MM.1S (cell line): Measurements from ENCODE around the gene XYLT1.

Experiments
- DNase-seq: peaks from one replicate; pipeline ENCODE4 v3.0.0-alpha.2; 2015
- H2AFZ ChIP-seq: fragments of 300-600 bp; sonication (generic); 2 replicates; pipeline ENCODE4 v1.6.0; 2016; ENCODE audit warnings: antibody characterized with exemption, low read length
- H3F3A ChIP-seq: fragments of 300-600 bp; sonication (generic); 2 replicates; pipeline ENCODE4 v1.6.1; 2016; ENCODE audit warnings: mild to moderate bottlenecking, antibody characterized with exemption, low read length, moderate library complexity, mixed read lengths; ENCODE audit not compliant: insufficient read depth
- H3K27ac ChIP-seq: fragments of 300-600 bp; sonication (generic); 2 replicates; pipeline ENCODE4 v1.5.1; 2016; ENCODE audit warnings: mild to moderate bottlenecking, low read length
- H3K27me3 ChIP-seq: fragments of 300-600 bp; sonication (generic); replicated peaks from 2 replicates; pipeline ENCODE4 v1.6.0; 2016; ENCODE audit warnings: low read length; ENCODE audit not compliant: insufficient read depth
- H3K36me3 ChIP-seq: fragments of 300-600 bp; sonication (generic); replicated peaks from 2 replicates; pipeline ENCODE4 v1.6.1; 2016; ENCODE audit warnings: mild to moderate bottlenecking, low read length, mixed read lengths; ENCODE audit not compliant: insufficient read depth
- H3K4me1 ChIP-seq: fragments of 300-600 bp; sonication (generic); 2 replicates; pipeline ENCODE4 v1.6.1; 2016; ENCODE audit warnings: low read length, mixed read lengths
- H3K4me2 ChIP-seq: fragments of 300-600 bp; sonication (generic); 2 replicates; pipeline ENCODE4 v1.6.0; 2016; ENCODE audit warnings: low read depth, low read length
- H3K4me3 ChIP-seq: fragments of 300-600 bp; sonication (generic); 2 replicates; pipeline ENCODE4 v1.5.1; 2016; ENCODE audit warnings: low read length, mixed read lengths
- H3K79me2 ChIP-seq: fragments of 300-600 bp; sonication (generic); 2 replicates; pipeline ENCODE4 v1.6.1; 2016; ENCODE audit warnings: mixed run types, low read length, mixed read lengths
- H3K9ac ChIP-seq: fragments of 300-600 bp; sonication (generic); 2 replicates; pipeline ENCODE4 v1.6.1; 2016; ENCODE audit warnings: low read length, mixed read lengths
- H3K9me2 ChIP-seq: fragments of 300-600 bp; sonication (generic); replicated peaks from 2 replicates; pipeline ENCODE4 v1.6.1; 2016; ENCODE audit warnings: mild to moderate bottlenecking, low read length, mixed read lengths; ENCODE audit not compliant: insufficient read depth
- H3K9me3 ChIP-seq: fragments of 300-600 bp; sonication (generic); replicated peaks from 2 replicates; pipeline ENCODE4 v1.6.1; 2016; ENCODE audit warnings: mild to moderate bottlenecking, low read length, mixed read lengths; ENCODE audit not compliant: insufficient read depth
- H4K20me1 ChIP-seq: fragments of 300-600 bp; sonication (generic); 2 replicates; pipeline ENCODE4 v1.6.1; 2016; ENCODE audit warnings: mild to moderate bottlenecking, low read length, moderate library complexity, mixed read lengths; ENCODE audit not compliant: insufficient read depth
- EZH2 ChIP-seq: fragments of 300-600 bp; sonication (generic); optimal IDR thresholded peaks from 2 replicates; pipeline ENCODE3; 2017; ENCODE audit warnings: low read depth, mild to moderate bottlenecking, antibody characterized with exemption, low read length, mixed read lengths
- EZH2phosphoT487 ChIP-seq: fragments of 300-600 bp; sonication (generic); IDR thresholded peaks from 2 replicates; pipeline ENCODE4 v1.6.1; 2018; ENCODE audit warnings: antibody characterized with exemption, low read length
- TF ChIP-seq, protein P1 (sequence below): fragments of 300-600 bp; sonication (generic); IDR thresholded peaks from 2 replicates; pipeline ENCODE4 v1.5.1; 2016; ENCODE audit warnings: antibody characterized with exemption, low read length, mixed read lengths

The XYLT1 gene

DNA sequence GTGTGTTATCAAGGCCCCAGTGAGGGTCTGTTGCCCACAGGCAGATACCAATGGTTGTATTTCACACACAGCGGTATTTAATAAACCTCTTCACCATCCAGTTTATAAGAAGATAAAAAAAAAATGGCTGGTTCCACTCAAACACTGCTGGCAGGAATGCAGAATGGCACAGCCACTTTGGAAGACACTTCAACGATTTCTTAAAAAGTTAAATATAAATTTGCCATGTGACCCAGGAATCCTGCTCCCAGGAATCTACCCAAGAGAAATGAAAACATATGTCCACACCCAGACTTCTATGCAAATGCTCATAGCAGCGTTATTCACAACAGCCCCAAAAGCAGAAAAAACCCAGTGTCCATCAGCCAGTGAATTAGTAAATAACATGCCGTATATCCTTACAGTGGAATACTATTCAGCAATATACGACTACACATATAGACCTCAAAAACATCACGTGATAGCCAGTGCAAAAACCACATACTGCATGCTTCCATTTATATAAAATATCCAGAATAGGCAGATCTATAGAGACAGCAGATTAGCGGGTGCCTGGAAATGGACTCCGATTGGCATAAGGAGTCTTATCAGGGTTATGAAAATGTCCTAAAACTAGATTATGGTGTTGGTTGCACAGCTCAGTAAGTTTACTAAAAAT is 38.7 kb downstream of the XYLT1 start:
- peaks cover 78% of the 10 kb centered on the region for H3K79me2 ChIP-seq
- no peak overlapping the region for H3K4me3 ChIP-seq
- no peaks in the 10 kb centered on the region for H3F3A ChIP-seq
- no peaks in the 10 kb centered on the region for H3K27me3 ChIP-seq
- DNase-seq = no peak
- H3K4me2 ChIP-seq = no peak overlapping the region
- H3K4me1 ChIP-seq = no peaks in the 10 kb centered on the region
- TF ChIP-seq EZH2 (no peak), EZH2phosphoT487 (no peak)
- TF ChIP-seq, protein P1, sequence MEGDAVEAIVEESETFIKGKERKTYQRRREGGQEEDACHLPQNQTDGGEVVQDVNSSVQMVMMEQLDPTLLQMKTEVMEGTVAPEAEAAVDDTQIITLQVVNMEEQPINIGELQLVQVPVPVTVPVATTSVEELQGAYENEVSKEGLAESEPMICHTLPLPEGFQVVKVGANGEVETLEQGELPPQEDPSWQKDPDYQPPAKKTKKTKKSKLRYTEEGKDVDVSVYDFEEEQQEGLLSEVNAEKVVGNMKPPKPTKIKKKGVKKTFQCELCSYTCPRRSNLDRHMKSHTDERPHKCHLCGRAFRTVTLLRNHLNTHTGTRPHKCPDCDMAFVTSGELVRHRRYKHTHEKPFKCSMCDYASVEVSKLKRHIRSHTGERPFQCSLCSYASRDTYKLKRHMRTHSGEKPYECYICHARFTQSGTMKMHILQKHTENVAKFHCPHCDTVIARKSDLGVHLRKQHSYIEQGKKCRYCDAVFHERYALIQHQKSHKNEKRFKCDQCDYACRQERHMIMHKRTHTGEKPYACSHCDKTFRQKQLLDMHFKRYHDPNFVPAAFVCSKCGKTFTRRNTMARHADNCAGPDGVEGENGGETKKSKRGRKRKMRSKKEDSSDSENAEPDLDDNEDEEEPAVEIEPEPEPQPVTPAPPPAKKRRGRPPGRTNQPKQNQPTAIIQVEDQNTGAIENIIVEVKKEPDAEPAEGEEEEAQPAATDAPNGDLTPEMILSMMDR = no peak
- H3K27ac ChIP-seq = no peak overlapping the region
- no peak overlapping the region for H2AFZ ChIP-seq
- no peaks in the 10 kb centered on the region for H3K9me2 ChIP-seq
- no peak overlapping the region for H3K9ac ChIP-seq
- no peaks in the 10 kb centered on the region for H3K36me3 ChIP-seq
- no peaks in the 10 kb centered on the region for H3K9me3 ChIP-seq
- H4K20me1 ChIP-seq = no peaks in the 10 kb centered on the region

DNA sequence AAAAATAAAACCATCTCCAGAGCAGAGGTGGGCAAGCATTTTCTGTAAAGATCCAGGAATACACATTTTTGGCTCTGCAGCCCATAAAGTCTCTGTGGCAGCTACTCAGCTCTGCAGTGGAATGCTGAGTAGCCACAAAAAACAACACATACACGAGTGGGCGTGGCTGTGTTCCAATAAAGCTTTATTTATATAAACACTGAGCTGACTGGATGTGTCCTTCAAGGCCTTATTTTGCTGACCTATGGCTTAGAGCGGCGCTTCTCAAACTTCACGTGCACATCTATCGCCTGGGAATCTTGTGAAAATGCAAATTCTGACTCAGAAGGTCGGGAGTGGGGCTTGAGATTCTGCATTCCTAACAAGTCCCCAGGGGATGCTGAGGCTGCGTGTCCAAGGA is 39.7 kb downstream of the XYLT1 start:
- no peaks in the 10 kb centered on the region for H4K20me1 ChIP-seq
- peaks cover 78% of the 10 kb centered on the region for H3K79me2 ChIP-seq
- no peaks in the 10 kb centered on the region for H3K36me3 ChIP-seq
- no peak for DNase-seq
- no peaks in the 10 kb centered on the region for H3K9me3 ChIP-seq
- H3K4me2 ChIP-seq = no peak overlapping the region
- H3K27me3 ChIP-seq = no peaks in the 10 kb centered on the region
- no peak overlapping the region for H3K9ac ChIP-seq
- no peaks in the 10 kb centered on the region for H3K4me1 ChIP-seq
- no peak overlapping the region for H3K27ac ChIP-seq
- H3K9me2 ChIP-seq = no peaks in the 10 kb centered on the region
- H3K4me3 ChIP-seq = no peak overlapping the region
- H3F3A ChIP-seq = no peaks in the 10 kb centered on the region
- no peak overlapping the region for H2AFZ ChIP-seq
- TF ChIP-seq, protein P1 = no peak
- TF ChIP-seq EZH2phosphoT487 (no peak), EZH2 (no peak)

DNA sequence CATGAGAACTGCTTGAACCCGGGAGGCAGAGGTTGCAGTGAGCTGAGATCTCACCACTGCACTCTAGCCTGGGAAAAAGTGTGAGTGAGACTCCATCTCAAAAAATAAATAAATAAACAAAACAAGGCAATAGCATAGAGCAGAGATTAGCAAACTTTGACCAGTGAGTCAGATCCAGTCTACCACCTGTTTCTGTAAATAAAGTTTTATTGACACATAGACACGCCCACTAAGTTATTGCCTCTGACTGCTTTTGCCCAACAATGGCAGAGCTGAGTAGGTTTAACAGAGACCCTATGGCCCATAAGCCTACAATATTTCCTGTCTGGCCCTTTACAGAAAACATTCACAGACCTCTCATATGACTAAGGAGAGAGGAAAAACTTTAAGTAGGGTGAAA is 44.3 kb downstream of the XYLT1 start:
- Histone ChIP-seq H3F3A (no peaks in the 10 kb centered on the region), H3K9me3 (no peaks in the 10 kb centered on the region), H3K4me2 (no peak overlapping the region), H3K79me2 (peaks cover 74% of the 10 kb centered on the region), H3K4me3 (no peak overlapping the region), H3K9me2 (no peaks in the 10 kb centered on the region), H2AFZ (no peak overlapping the region), H3K27me3 (no peaks in the 10 kb centered on the region), H3K27ac (no peak overlapping the region), H3K36me3 (no peaks in the 10 kb centered on the region), H3K9ac (no peak overlapping the region), H3K4me1 (no peaks in the 10 kb centered on the region), H4K20me1 (no peaks in the 10 kb centered on the region)
- TF ChIP-seq EZH2phosphoT487 (no peak), EZH2 (no peak)
- TF ChIP-seq, protein P1 = no peak
- DNase-seq = no peak
